Activated T-cell treated with anti-CD3 and anti-CD28 coated beads, Interleukin-2, amount 50 U/mL, for 72 hours (primary cell): ENCODE data around the gene DNMT1. TPM values are rescaled to one million over a fixed set of nuclear protein-coding genes. Genes with fewer than 3 reads are reported as not detected.

Experiments
- ATAC-seq, 2 donors: fragments of 150-1000 bp; cut with Tn5 transposase; replicated peaks in 1 of 2; 2 replicates each; pipeline ENCODE4 v1.10.0; 2021; ENCODE audit warnings: moderate library complexity in 2 of 2, mild to moderate bottlenecking in 1 of 2
- DNase-seq, 2 donors: peaks; one replicate each; pipeline ENCODE4 v3.0.0; 2021 to 2022; ENCODE audit warnings: mixed read lengths in 1 of 2
- H3K27ac Mint-ChIP-seq: one replicate; pipeline ENCODE4 v1.8.0; 2022; ENCODE audit warnings: mild to moderate bottlenecking, moderate library complexity, mixed read lengths
- H3K27me3 Mint-ChIP-seq: one replicate; pipeline ENCODE4 v1.8.0; 2022; ENCODE audit warnings: low read depth, mixed read lengths
- H3K36me3 Mint-ChIP-seq, 2 donors: one replicate each; pipeline ENCODE4 v1.8.0; 2022; ENCODE audit warnings: mixed read lengths in 2 of 2, mild to moderate bottlenecking in 1 of 2; ENCODE audit not compliant: insufficient read depth in 2 of 2
- H3K4me1 Mint-ChIP-seq: one replicate; pipeline ENCODE4 v1.8.0; 2022; ENCODE audit warnings: low read depth, mixed read lengths
- H3K4me3 Mint-ChIP-seq, 2 donors: one replicate each; pipeline ENCODE4 v1.8.0; 2022; ENCODE audit warnings: mild to moderate bottlenecking in 2 of 2, mixed read lengths in 2 of 2, moderate library complexity in 2 of 2
- H3K9me3 Mint-ChIP-seq, 2 donors: one replicate each; pipeline ENCODE4 v1.8.0; 2022; ENCODE audit warnings: mixed read lengths in 2 of 2
- total RNA-seq, 2 donors: library from RNA; stranded (reverse); gene quantifications; one replicate each; pipeline ENCODE4 v1.2.3, GENCODE V29; 2022

The DNMT1 gene
- total RNA-seq, 2 donors from 2014 or later: 294 to 304 TPM

GRCh38 chr19:10163536-10163935 lies 31.2 kb downstream of the DNMT1 start:
- H3K27ac Mint-ChIP-seq: no peak overlapping the region
- no peaks in the 10 kb centered on the region for H3K27me3 Mint-ChIP-seq
- H3K9me3 Mint-ChIP-seq: no peaks in the 10 kb centered on the region
- DNase-seq (no peak), ATAC-seq (no peak)
- H3K4me3 Mint-ChIP-seq: no peak overlapping the region
- H3K4me1 Mint-ChIP-seq: no peaks in the 10 kb centered on the region
- peaks cover 7 to 42% of the 10 kb centered on the region in 2 donors for H3K36me3 Mint-ChIP-seq

- Mint-ChIP-seq H3K27me3 (no peaks in the 10 kb centered on the region), H3K9me3 (no peaks in the 10 kb centered on the region), H3K4me3 (no peak overlapping the region), H3K4me1 (no peaks in the 10 kb centered on the region), H3K27ac (no peak overlapping the region), H3K36me3 (peaks cover 10 to 50% of the 10 kb centered on the region in 2 donors)
- ATAC-seq: no peak
- DNase-seq: no peak
These were observed 35.1 kb downstream of the DNMT1 start for GRCh38 chr19:10159610-10160009.

GRCh38 chr19:10158485-10158884 lies 36.3 kb downstream of the DNMT1 start:
- H3K27me3 Mint-ChIP-seq: no peaks in the 10 kb centered on the region
- no peak overlapping the region for H3K4me3 Mint-ChIP-seq
- H3K9me3 Mint-ChIP-seq: no peaks in the 10 kb centered on the region
- DNase-seq (no peak), ATAC-seq (peak in 1 of 2 donors; percentile 20)
- peaks cover 12 to 54% of the 10 kb centered on the region in 2 donors for H3K36me3 Mint-ChIP-seq
- H3K4me1 Mint-ChIP-seq: no peaks in the 10 kb centered on the region
- H3K27ac Mint-ChIP-seq: no peak overlapping the region

GRCh38 chr19:10158071-10158470 lies 36.7 kb downstream of the DNMT1 start:
- H3K27me3 Mint-ChIP-seq: no peaks in the 10 kb centered on the region

GRCh38 chr19:10155839-10156238 lies 38.9 kb downstream of the DNMT1 start:
- Mint-ChIP-seq H3K4me3 (no peak overlapping the region), H3K36me3 (peaks cover 18 to 59% of the 10 kb centered on the region in 2 donors), H3K27ac (no peak overlapping the region), H3K27me3 (no peaks in the 10 kb centered on the region), H3K9me3 (no peaks in the 10 kb centered on the region), H3K4me1 (no peaks in the 10 kb centered on the region)
- ATAC-seq (no peak), DNase-seq (no peak)

More at GRCh38 chr19:10158071-10158470, 36.7 kb downstream of the DNMT1 start:
- no peak overlapping the region for H3K27ac Mint-ChIP-seq
- DNase-seq: no peak
- no peaks in the 10 kb centered on the region for H3K4me1 Mint-ChIP-seq
- no peak overlapping the region for H3K4me3 Mint-ChIP-seq
- peaks cover 12 to 51% of the 10 kb centered on the region in 2 donors for H3K36me3 Mint-ChIP-seq
- no peak for ATAC-seq
- H3K9me3 Mint-ChIP-seq: no peaks in the 10 kb centered on the region

GRCh38 chr19:10152100-10152499 lies 42.7 kb downstream of the DNMT1 start:
- H3K9me3 Mint-ChIP-seq: no peaks in the 10 kb centered on the region
- no peak for DNase-seq

GRCh38 chr19:10151521-10151920 lies 43.2 kb downstream of the DNMT1 start:
- Mint-ChIP-seq H3K27me3 (no peaks in the 10 kb centered on the region), H3K4me3 (no peak overlapping the region), H3K4me1 (peaks cover 1% of the 10 kb centered on the region), H3K27ac (no peak overlapping the region), H3K9me3 (no peaks in the 10 kb centered on the region), H3K36me3 (peaks cover 14 to 57% of the 10 kb centered on the region in 2 donors)
- no peak for DNase-seq
- ATAC-seq: no peak

More at GRCh38 chr19:10152100-10152499, 42.7 kb downstream of the DNMT1 start:
- peak; percentile 35 to 43 for ATAC-seq
- peaks cover 14 to 56% of the 10 kb centered on the region in 2 donors for H3K36me3 Mint-ChIP-seq
- H3K27ac Mint-ChIP-seq: no peak overlapping the region
- H3K27me3 Mint-ChIP-seq: no peaks in the 10 kb centered on the region
- H3K4me1 Mint-ChIP-seq: no peaks in the 10 kb centered on the region
- H3K4me3 Mint-ChIP-seq: no peak overlapping the region

- Mint-ChIP-seq H3K27me3 (no peaks in the 10 kb centered on the region), H3K4me1 (peaks cover 17% of the 10 kb centered on the region), H3K36me3 (peaks cover 17 to 62% of the 10 kb centered on the region in 2 donors), H3K4me3 (no peak overlapping the region), H3K27ac (no peak overlapping the region), H3K9me3 (no peaks in the 10 kb centered on the region)
- ATAC-seq (no peak), DNase-seq (no peak)
These were observed 45.3 kb downstream of the DNMT1 start for GRCh38 chr19:10149427-10149826.

GRCh38 chr19:10146142-10146541 lies 48.6 kb downstream of the DNMT1 start:
- H3K4me1 Mint-ChIP-seq: peaks cover 33% of the 10 kb centered on the region
- DNase-seq (no peak), ATAC-seq (no peak)
- no peaks in the 10 kb centered on the region for H3K9me3 Mint-ChIP-seq
- H3K36me3 Mint-ChIP-seq: peaks cover 13 to 52% of the 10 kb centered on the region in 2 donors
- H3K27ac Mint-ChIP-seq: no peak overlapping the region
- no peak overlapping the region for H3K4me3 Mint-ChIP-seq
- H3K27me3 Mint-ChIP-seq: no peaks in the 10 kb centered on the region

GRCh38 chr19:10145031-10145430 lies 49.7 kb downstream of the DNMT1 start:
- ATAC-seq (peak in 1 of 2 donors; percentile 32), DNase-seq (no peak)
- Mint-ChIP-seq H3K9me3 (no peaks in the 10 kb centered on the region), H3K27ac (no peak overlapping the region), H3K4me3 (no peak overlapping the region), H3K4me1 (peaks cover 33% of the 10 kb centered on the region), H3K36me3 (peaks cover 13 to 50% of the 10 kb centered on the region in 2 donors), H3K27me3 (no peaks in the 10 kb centered on the region)

GRCh38 chr19:10144361-10144760 lies 50.4 kb downstream of the DNMT1 start:
- Mint-ChIP-seq H3K9me3 (no peaks in the 10 kb centered on the region), H3K4me1 (peaks cover 33% of the 10 kb centered on the region), H3K27ac (no peak overlapping the region), H3K4me3 (no peak overlapping the region), H3K27me3 (no peaks in the 10 kb centered on the region), H3K36me3 (peaks cover 13 to 49% of the 10 kb centered on the region in 2 donors)
- no peak for ATAC-seq
- no peak for DNase-seq

- Mint-ChIP-seq H3K4me1 (peaks cover 33% of the 10 kb centered on the region), H3K27ac (peak overlapping the region; percentile 55), H3K4me3 (no peak overlapping the region), H3K27me3 (no peaks in the 10 kb centered on the region), H3K36me3 (peaks cover 13 to 49% of the 10 kb centered on the region in 2 donors), H3K9me3 (no peaks in the 10 kb centered on the region)
- ATAC-seq (peak in 1 of 2 donors; percentile 30), DNase-seq (no peak)
These were observed 51.1 kb downstream of the DNMT1 start for GRCh38 chr19:10143681-10144080.

GRCh38 chr19:10142701-10143375 lies 51.9 kb downstream of the DNMT1 start:
- Mint-ChIP-seq H3K4me3 (peak overlapping the region in 1 of 2 donors; percentile 71), H3K4me1 (peaks cover 33% of the 10 kb centered on the region), H3K27me3 (no peaks in the 10 kb centered on the region), H3K27ac (peak overlapping the region; percentile 97), H3K9me3 (no peaks in the 10 kb centered on the region), H3K36me3 (peaks cover 10 to 43% of the 10 kb centered on the region in 2 donors)
- ATAC-seq (peak; percentile 42 to 67), DNase-seq (peak in 1 of 2 donors; percentile 9)

GRCh38 chr19:10141973-10142372 lies 52.8 kb downstream of the DNMT1 start:
- no peak for ATAC-seq

More at GRCh38 chr19:10141973-10142372, 52.8 kb downstream of the DNMT1 start:
- no peaks in the 10 kb centered on the region for H3K9me3 Mint-ChIP-seq
- no peak for DNase-seq
- H3K4me1 Mint-ChIP-seq: peaks cover 33% of the 10 kb centered on the region
- H3K36me3 Mint-ChIP-seq: peaks cover 10 to 40% of the 10 kb centered on the region in 2 donors
- no peaks in the 10 kb centered on the region for H3K27me3 Mint-ChIP-seq
- peak overlapping the region; percentile 42 for H3K27ac Mint-ChIP-seq
- no peak overlapping the region for H3K4me3 Mint-ChIP-seq
